Measurements from ENCODE around the gene IFNAR2. TPM values are rescaled to one million over a fixed set of nuclear protein-coding genes. Genes with fewer than 3 reads are reported as not detected.

Gene IFNAR2
- total RNA-seq, 2 donors from 2014 or later, result 5.7 to 7.0 TPM

- intact Hi-C loops (cut with DNase I), result no loop called here
These were observed 35.9 kb downstream of the IFNAR2 start for GRCh38 chr21:33265664-33266049.

GRCh38 chr21:33266050-33266788 is 36.5 kb downstream of the IFNAR2 start, which contains the start of gene IL10RB:
IL10RB (plus strand) TSS chr21:33266367; CDS start chr21:33266466, 99 bp downstream.
- Histone ChIP-seq H3K9me3 (no peaks in the 10 kb centered on the region), H3K36me3 (no peaks in the 10 kb centered on the region), H3K27ac (peak within 1 kb of the TSS; percentile 87 to 90), H3K4me3 (peak within 1 kb of the TSS; percentile 86 to 90), H3K27me3 (replicated peaks; ENCODE audit: insufficient read depth) (no peaks in the 10 kb centered on the region), H3K4me1 (replicated peaks) (no peaks in the 10 kb centered on the region)
- TF ChIP-seq POLR2AphosphoS5 (IDR thresholded peaks at IDR 0.05) (peak; percentile 7), POLR2A (IDR thresholded peaks at IDR 0.05) (peak; percentile 75)
- TF ChIP-seq, protein P1, sequence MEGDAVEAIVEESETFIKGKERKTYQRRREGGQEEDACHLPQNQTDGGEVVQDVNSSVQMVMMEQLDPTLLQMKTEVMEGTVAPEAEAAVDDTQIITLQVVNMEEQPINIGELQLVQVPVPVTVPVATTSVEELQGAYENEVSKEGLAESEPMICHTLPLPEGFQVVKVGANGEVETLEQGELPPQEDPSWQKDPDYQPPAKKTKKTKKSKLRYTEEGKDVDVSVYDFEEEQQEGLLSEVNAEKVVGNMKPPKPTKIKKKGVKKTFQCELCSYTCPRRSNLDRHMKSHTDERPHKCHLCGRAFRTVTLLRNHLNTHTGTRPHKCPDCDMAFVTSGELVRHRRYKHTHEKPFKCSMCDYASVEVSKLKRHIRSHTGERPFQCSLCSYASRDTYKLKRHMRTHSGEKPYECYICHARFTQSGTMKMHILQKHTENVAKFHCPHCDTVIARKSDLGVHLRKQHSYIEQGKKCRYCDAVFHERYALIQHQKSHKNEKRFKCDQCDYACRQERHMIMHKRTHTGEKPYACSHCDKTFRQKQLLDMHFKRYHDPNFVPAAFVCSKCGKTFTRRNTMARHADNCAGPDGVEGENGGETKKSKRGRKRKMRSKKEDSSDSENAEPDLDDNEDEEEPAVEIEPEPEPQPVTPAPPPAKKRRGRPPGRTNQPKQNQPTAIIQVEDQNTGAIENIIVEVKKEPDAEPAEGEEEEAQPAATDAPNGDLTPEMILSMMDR (IDR thresholded peaks at IDR 0.05), result no peak
- under 1% methylated on average over 30 of the region's 60 CpGs for WGBS
- peak; percentile 73 for DNase-seq (ENCODE audit: low spot score)
- intact Hi-C loops (cut with DNase I), result no loop called here

More at GRCh38 chr21:33265664-33266049, 35.9 kb downstream of the IFNAR2 start:
- H3K27ac ChIP-seq, result peak overlapping the region; percentile 87 to 90
- no peaks in the 10 kb centered on the region for H3K4me1 ChIP-seq (replicated peaks)
- no peaks in the 10 kb centered on the region for H3K36me3 ChIP-seq
- WGBS, result 28% methylated on average over 12 of the region's 12 CpGs
- no peak for TF ChIP-seq POLR2AphosphoS5 (IDR thresholded peaks at IDR 0.05)
- TF ChIP-seq, protein P1 (IDR thresholded peaks at IDR 0.05), result no peak
- no peaks in the 10 kb centered on the region for H3K27me3 ChIP-seq (replicated peaks; ENCODE audit: insufficient read depth)
- no peaks in the 10 kb centered on the region for H3K9me3 ChIP-seq
- peak; percentile 35 for DNase-seq (ENCODE audit: low spot score)
- H3K4me3 ChIP-seq, result peak overlapping the region; percentile 86 to 90

- intact Hi-C loops (cut with DNase I), result no loop called here
- no peak for DNase-seq (ENCODE audit: low spot score)
- TF ChIP-seq POLR2A (IDR thresholded peaks at IDR 0.05), result no peak
- TF ChIP-seq, protein P1 (IDR thresholded peaks at IDR 0.05), result no peak
- no peak for TF ChIP-seq POLR2AphosphoS5 (IDR thresholded peaks at IDR 0.05)
- Histone ChIP-seq H3K27ac (peak overlapping the region; percentile 87 to 90), H3K27me3 (replicated peaks; ENCODE audit: insufficient read depth) (no peaks in the 10 kb centered on the region), H3K4me3 (peak overlapping the region; percentile 86 to 90), H3K9me3 (no peaks in the 10 kb centered on the region), H3K4me1 (replicated peaks) (no peaks in the 10 kb centered on the region), H3K36me3 (no peaks in the 10 kb centered on the region)
- WGBS, result 3% methylated on average over 8 of the region's 8 CpGs
These were observed 37.0 kb downstream of the IFNAR2 start for GRCh38 chr21:33266789-33267135.

DNA sequence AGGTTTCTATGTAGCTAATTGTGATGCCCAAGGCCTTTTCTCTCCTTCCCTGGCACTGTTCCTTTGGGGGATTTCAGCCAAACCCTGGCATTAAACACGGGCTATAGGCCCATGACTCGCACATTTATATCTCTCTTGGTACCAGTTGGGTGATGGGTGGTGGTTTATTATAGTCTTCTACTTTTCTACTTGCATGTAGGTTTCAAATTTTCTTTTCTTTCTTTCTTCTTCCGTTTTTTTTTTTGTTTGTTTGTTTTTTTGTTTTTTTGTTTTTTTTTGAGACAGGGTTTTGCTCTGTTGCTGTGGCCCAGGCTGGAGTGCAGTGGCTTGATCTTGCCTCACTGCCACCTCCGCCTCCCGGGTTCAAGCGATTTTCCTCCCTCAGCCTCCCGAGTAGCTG is 37.5 kb downstream of the IFNAR2 start:
- TF ChIP-seq POLR2A (IDR thresholded peaks at IDR 0.05) (no peak), POLR2AphosphoS5 (IDR thresholded peaks at IDR 0.05) (no peak)
- TF ChIP-seq, protein P1 (IDR thresholded peaks at IDR 0.05), result no peak
- H3K4me3 ChIP-seq, result peak overlapping the region; percentile 86 to 90
- H3K36me3 ChIP-seq, result no peaks in the 10 kb centered on the region
- H3K27ac ChIP-seq, result peak overlapping the region; percentile 87 to 90
- WGBS, result 71% methylated on average over 7 of the region's 7 CpGs
- H3K9me3 ChIP-seq, result no peaks in the 10 kb centered on the region
- no peak for DNase-seq (ENCODE audit: low spot score)
- no peaks in the 10 kb centered on the region for H3K27me3 ChIP-seq (replicated peaks; ENCODE audit: insufficient read depth)
- H3K4me1 ChIP-seq (replicated peaks), result no peaks in the 10 kb centered on the region
- intact Hi-C loops (cut with DNase I), result no loop called here

GRCh38 chr21:33268393-33268736 is 38.6 kb downstream of the IFNAR2 start:
- no peak for DNase-seq (ENCODE audit: low spot score)
- WGBS, result 83% methylated on average over 7 of the region's 7 CpGs
- Histone ChIP-seq H3K27me3 (replicated peaks; ENCODE audit: insufficient read depth) (no peaks in the 10 kb centered on the region), H3K4me3 (no peak overlapping the region), H3K36me3 (no peaks in the 10 kb centered on the region), H3K9me3 (no peaks in the 10 kb centered on the region), H3K27ac (peak overlapping the region in 1 of 2 donors; percentile 49), H3K4me1 (replicated peaks) (no peaks in the 10 kb centered on the region)
- intact Hi-C loops (cut with DNase I), result no loop called here
- TF ChIP-seq, protein P1 (IDR thresholded peaks at IDR 0.05), result no peak
- TF ChIP-seq POLR2A (IDR thresholded peaks at IDR 0.05) (no peak), POLR2AphosphoS5 (IDR thresholded peaks at IDR 0.05) (no peak)
